Gastrocnemius medialis (tissue), 4 donors: ENCODE data around the gene DOP1A. TPM values are rescaled to one million over a fixed set of nuclear protein-coding genes. Genes with fewer than 3 reads are reported as not detected.

Experiments
- ATAC-seq, 2 donors: fragments of 150-250 bp; one replicate each; pipeline ENCODE4 v1.9.1; 2016
- DNase-seq, 2 donors: peaks; one replicate each; pipeline ENCODE4 v3.0.0-alpha.2; 2019
- H3K27ac ChIP-seq, 4 donors: fragments of 200-600 bp; sonication (generic); 1 replicate in 1 of 4; 2 replicates in 3 of 4; pipeline ENCODE4 v1.5.1; 2016 to 2018; ENCODE audit warnings: mild to moderate bottlenecking in 2 of 4, moderate library complexity in 1 of 4
- H3K27me3 ChIP-seq, 3 donors: fragments of 200-600 bp; sonication (generic) in 2 of 3; 1 replicate in 1 of 3; 2 replicates in 2 of 3; pipeline versions ENCODE4 v1.5.1 to v1.6.0; 2016 to 2019; ENCODE audit warnings: mild to moderate bottlenecking in 1 of 3, moderate library complexity in 1 of 3
- H3K36me3 ChIP-seq, 2 donors: fragments of 200-600 bp; sonication (generic) in 1 of 2; one replicate each; pipeline ENCODE4 v1.5.1; 2017 to 2018
- H3K4me1 ChIP-seq, 2 donors: fragments of 200-600 bp; sonication (generic) in 1 of 2; one replicate each; pipeline ENCODE4 v1.5.1; 2016 to 2017; ENCODE audit warnings: mild to moderate bottlenecking in 2 of 2
- H3K4me3 ChIP-seq, 4 donors: fragments of 200-600 bp; sonication (generic) in 3 of 4; 1 replicate in 1 of 4; 2 replicates in 3 of 4; pipeline ENCODE4 v1.5.1; 2016 to 2019; ENCODE audit warnings: mild to moderate bottlenecking in 2 of 4
- H3K9me3 ChIP-seq, 3 donors: fragments of 200-600 bp; sonication (generic) in 2 of 3; 1 replicate in 1 of 3; 2 replicates in 2 of 3; pipeline ENCODE4 v1.5.1; 2016 to 2019
- CTCF ChIP-seq, 5 experiments: fragments of 450-650 bp in 3 of 5; fragments of 200-600 bp in 2 of 5; sonication (generic) in 2 of 5; IDR thresholded peaks in 4 of 5; conservative IDR thresholded peaks in 1 of 5; 1 replicate in 4 of 5; 2 replicates in 1 of 5; pipeline ENCODE4 v1.5.1; 2016 to 2019; ENCODE audit warnings: antibody characterized with exemption in 5 of 5, mild to moderate bottlenecking in 3 of 5, moderate library complexity in 3 of 5
- POLR2A ChIP-seq, 2 donors: fragments of 450-650 bp; IDR thresholded peaks; one replicate each; pipeline ENCODE4 v1.6.1; 2017; ENCODE audit warnings: antibody characterized with exemption in 2 of 2, mild to moderate bottlenecking in 2 of 2, moderate library complexity in 2 of 2
- in situ Hi-C, 4 donors: fragments of 200-750 bp; cut with MboI; loops; one replicate each; pipeline versions ENCODE4 v1.15.0 to v1.8.0; 2017; ENCODE audit warnings: low sequenced_read_pairs in 4 of 4
- intact Hi-C: fragments of 100-400 bp; cut with DNase I; formaldehyde crosslinking; loops from one replicate; pipeline ENCODE4 v1.15.1; 2023; ENCODE audit warnings: low total_unique reads
- total RNA-seq, 4 donors: library from RNA; depleted of rRNA; stranded (reverse); fragments of >200 nt; gene quantifications; one replicate each; pipeline versions ENCODE4 v1.1.0 to v1.2.3, GENCODE V29; 2016

The DOP1A gene
- total RNA-seq, 4 donors from 2014 or later: 12.4 to 30.9 (median 16.2) TPM

GRCh38 chr6:83216806-83217205, 149.3 kb downstream of the DOP1A start:
- intact Hi-C loops: no loop called here
- TF ChIP-seq POLR2A (IDR thresholded peaks at IDR 0.05): no peak
- TF ChIP-seq CTCF (IDR thresholded peaks at IDR 0.05 in 4 of 5, conservative IDR thresholded peaks at IDR 0.05 in 1 of 5): no peak

More at GRCh38 chr6:83216806-83217205, 149.3 kb downstream of the DOP1A start:
- DNase-seq: no peak
- ATAC-seq: no peak
- H3K4me1 ChIP-seq: peaks cover 7% of the 10 kb centered on the region in 2 donors
- no peaks in the 10 kb centered on the region for H3K36me3 ChIP-seq
- no peak overlapping the region for H3K27ac ChIP-seq
- in situ Hi-C loops: no loop called here
- no peak overlapping the region for H3K4me3 ChIP-seq
- H3K9me3 ChIP-seq: no peaks in the 10 kb centered on the region
- no peaks in the 10 kb centered on the region for H3K27me3 ChIP-seq

Other genes with a start within 250 kb of the DOP1A start
- gene UBE3D, start 1.8 kb upstream of the DOP1A start, total RNA-seq: 1 to 10 TPM in 3 of 4 donors, under 1 TPM in 1; 0.82 to 4.6 (median 3.2) TPM
- 10 to 100 TPM in 1 of 4 donors, 1 to 10 TPM in 3; 3.9 to 13.2 (median 8.8) TPM for gene PGM3, start 125.6 kb downstream of the DOP1A start, total RNA-seq
- 1 to 10 TPM in 3 of 4 donors, under 1 TPM in 1; 0.61 to 1.9 (median 1.2) TPM for gene RWDD2A, start 125.7 kb downstream of the DOP1A start, total RNA-seq